ENCODE measurements around the gene KCNE1. TPM values are rescaled to one million over a fixed set of nuclear protein-coding genes. Genes with fewer than 3 reads are reported as not detected.

KCNE1 gene
- total RNA-seq, 1 experiment from 2014 or later = 0.91 TPM

GRCh38 chr21:34524646-34525601 lies 12.9 kb upstream of the KCNE1 start:
- intact Hi-C loops (cut with micrococcal nuclease; ENCODE audit: unreplicated experiment) = loop anchor here (5.0 kb wide), 1 partner anchor 77 kb away; no protein-coding TSS in a partner anchor
- Histone ChIP-seq H3K4me1 (peaks cover 37% of the 10 kb centered on the region), H3K36me3 (ENCODE audit: control insufficient read depth, insufficient read depth, low read length) (no peaks in the 10 kb centered on the region; the same call in 1 of the 2 replicates), H3K27me3 (replicated peaks; ENCODE audit: control insufficient read depth, insufficient read depth, low read length) (no peaks in the 10 kb centered on the region), H3K9me3 (no peaks in the 10 kb centered on the region), H3K4me3 (ENCODE audit: low read depth, low read length) (peak overlapping the region; percentile 29)
- Mint-ChIP-seq H3K9me3 (ENCODE audit: unreplicated experiment) (no peaks in the 10 kb centered on the region), H3K36me3 (ENCODE audit: insufficient read depth, unreplicated experiment) (peaks cover 42% of the 10 kb centered on the region), H3K4me1 (ENCODE audit: low read depth, unreplicated experiment) (peaks cover 18% of the 10 kb centered on the region), H3K27me3 (ENCODE audit: insufficient read depth, unreplicated experiment) (no peaks in the 10 kb centered on the region), H3K27ac (ENCODE audit: unreplicated experiment) (peak overlapping the region; percentile 93), H3K4me3 (ENCODE audit: unreplicated experiment) (peak overlapping the region; percentile 78)
- ChIA-PET POLR2A (interaction anchor here (0.6 kb wide), 1 partner anchor 58 kb away, joined by 6 read pairs; no protein-coding TSS in a partner anchor), CTCF (interaction anchor here (0.6 to 2.0 kb wide), 6 partner anchors 14 to 151 kb away, joined by 3 to 10 read pairs (median 4); no protein-coding TSS in a partner anchor)
- no peak for TF ChIP-seq CTCF (IDR thresholded peaks at IDR 0.05; ENCODE audit: insufficient read depth in 1 of 2, low read depth in 1 of 2, low read length in 1 of 2, severe bottlenecking in 1 of 2, unreplicated experiment in 1 of 2)
- DNase-seq = peak; percentile 52 to 56
- TSS peak; percentile 39 for BruUV-seq (replicated peaks)

GRCh38 chr21:34523019-34523555 lies 11.1 kb upstream of the KCNE1 start:
- Mint-ChIP-seq H3K4me1 (ENCODE audit: low read depth, unreplicated experiment) (peaks cover 18% of the 10 kb centered on the region), H3K4me3 (ENCODE audit: unreplicated experiment) (peak overlapping the region; percentile 58), H3K27ac (ENCODE audit: unreplicated experiment) (peak overlapping the region; percentile 15), H3K27me3 (ENCODE audit: insufficient read depth, unreplicated experiment) (no peaks in the 10 kb centered on the region), H3K36me3 (ENCODE audit: insufficient read depth, unreplicated experiment) (peaks cover 58% of the 10 kb centered on the region), H3K9me3 (ENCODE audit: unreplicated experiment) (no peaks in the 10 kb centered on the region)
- Histone ChIP-seq H3K27me3 (replicated peaks; ENCODE audit: control insufficient read depth, insufficient read depth, low read length) (no peaks in the 10 kb centered on the region), H3K4me1 (peaks cover 37% of the 10 kb centered on the region), H3K9me3 (no peaks in the 10 kb centered on the region), H3K4me3 (ENCODE audit: low read depth, low read length) (peak overlapping the region; percentile 6; the same call in 1 of the 2 replicates), H3K36me3 (ENCODE audit: control insufficient read depth, insufficient read depth, low read length) (no peaks in the 10 kb centered on the region; the same call in 1 of the 2 replicates)
- no TSS peak for BruUV-seq (replicated peaks)
- no peak for TF ChIP-seq CTCF (IDR thresholded peaks at IDR 0.05; ENCODE audit: insufficient read depth in 1 of 2, low read depth in 1 of 2, low read length in 1 of 2, severe bottlenecking in 1 of 2, unreplicated experiment in 1 of 2)
- POLR2A ChIA-PET = no interaction called here
- peak; percentile 39 to 70 for DNase-seq
- intact Hi-C loops (cut with micrococcal nuclease; ENCODE audit: unreplicated experiment) = no loop called here
- CTCF ChIA-PET = interaction anchor here (1.4 to 1.9 kb wide), 3 partner anchors 21 to 80 kb away, joined by 8 to 13 read pairs (median 9); no protein-coding TSS in a partner anchor

DNA sequence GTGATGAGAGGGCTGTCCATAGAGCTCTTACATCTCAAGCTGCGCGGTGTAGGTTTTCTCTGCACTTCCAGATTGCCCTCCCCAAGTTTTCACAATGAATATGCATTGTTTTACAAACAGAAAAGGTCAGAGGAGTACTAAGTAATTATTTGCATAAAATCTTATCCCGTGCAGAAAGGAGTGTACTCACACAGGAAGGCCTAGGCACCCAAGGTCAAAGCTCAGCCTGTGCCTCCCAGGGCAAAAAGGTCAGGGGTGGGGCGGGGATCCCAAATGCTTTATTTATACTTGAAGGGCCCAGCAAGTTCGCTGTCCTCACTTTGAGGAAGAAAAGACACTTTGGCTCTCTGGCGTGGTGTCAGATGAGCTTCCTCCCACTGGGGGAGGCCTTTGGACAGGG lies 10.3 kb upstream of the KCNE1 start:
- Mint-ChIP-seq H3K4me3 (ENCODE audit: unreplicated experiment) (peak overlapping the region; percentile 58), H3K27ac (ENCODE audit: unreplicated experiment) (peak overlapping the region; percentile 15), H3K36me3 (ENCODE audit: insufficient read depth, unreplicated experiment) (peaks cover 66% of the 10 kb centered on the region), H3K4me1 (ENCODE audit: low read depth, unreplicated experiment) (peaks cover 18% of the 10 kb centered on the region), H3K27me3 (ENCODE audit: insufficient read depth, unreplicated experiment) (no peaks in the 10 kb centered on the region), H3K9me3 (ENCODE audit: unreplicated experiment) (no peaks in the 10 kb centered on the region)
- Histone ChIP-seq H3K27me3 (replicated peaks; ENCODE audit: control insufficient read depth, insufficient read depth, low read length) (no peaks in the 10 kb centered on the region), H3K36me3 (ENCODE audit: control insufficient read depth, insufficient read depth, low read length) (no peaks in the 10 kb centered on the region; the same call in 1 of the 2 replicates), H3K4me1 (peaks cover 33% of the 10 kb centered on the region), H3K4me3 (ENCODE audit: low read depth, low read length) (no peak overlapping the region), H3K9me3 (no peaks in the 10 kb centered on the region)
- intact Hi-C loops (cut with micrococcal nuclease; ENCODE audit: unreplicated experiment) = no loop called here
- no TSS peak for BruUV-seq (replicated peaks)
- peak; percentile 71 to 78 for DNase-seq
- POLR2A ChIA-PET = no interaction called here
- CTCF ChIA-PET = interaction anchor here (0.7 to 1.9 kb wide), 5 partner anchors 12 to 155 kb away, joined by 3 to 13 read pairs (median 8); no protein-coding TSS in a partner anchor
- TF ChIP-seq CTCF (IDR thresholded peaks at IDR 0.05; ENCODE audit: insufficient read depth in 1 of 2, low read depth in 1 of 2, low read length in 1 of 2, severe bottlenecking in 1 of 2, unreplicated experiment in 1 of 2) = no peak

Data from Caco-2 (cell line).